Smooth muscle cell (in vitro differentiated cells): ENCODE results near the gene CALN1. TPM values are rescaled to one million over a fixed set of nuclear protein-coding genes. Genes with fewer than 3 reads are reported as not detected.

Experiments used
- DNase-seq: peaks from one replicate; lab custom pipeline; 2025; ENCODE audit not compliant: unreplicated experiment; lab: John Stamatoyannopoulos, UW
- H2AFZ ChIP-seq: fragments of 200-600 bp; sonication (generic); 2 replicates; pipeline ENCODE4 v1.6.0; 2016; ENCODE audit warnings: antibody characterized with exemption, low read depth, mild to moderate bottlenecking
- H3F3A ChIP-seq: fragments of 200-600 bp; sonication (generic); 2 replicates; pipeline ENCODE4 v1.6.0; 2017; ENCODE audit warnings: antibody characterized with exemption, low read depth
- H3K27ac ChIP-seq: fragments of 200-600 bp; sonication (generic); 2 replicates; pipeline ENCODE4 v1.5.1; 2016; ENCODE audit warnings: low read depth, mild to moderate bottlenecking
- H3K27me3 ChIP-seq: fragments of 200-600 bp; sonication (generic); 2 replicates; pipeline ENCODE4 v1.6.1; 2016; ENCODE audit warnings: low read depth, mild to moderate bottlenecking
- H3K36me3 ChIP-seq: fragments of 200-600 bp; sonication (generic); 2 replicates; pipeline ENCODE4 v1.5.1; 2016; ENCODE audit warnings: low read depth
- H3K4me1 ChIP-seq: fragments of 200-600 bp; sonication (generic); 2 replicates; pipeline ENCODE4 v1.5.1; 2016; ENCODE audit warnings: low read depth
- H3K4me2 ChIP-seq: fragments of 200-600 bp; sonication (generic); 2 replicates; pipeline ENCODE4 v1.6.0; 2016; ENCODE audit warnings: mild to moderate bottlenecking
- H3K4me3 ChIP-seq: fragments of 200-600 bp; sonication (generic); 2 replicates; pipeline ENCODE4 v1.5.1; 2016; ENCODE audit warnings: mild to moderate bottlenecking
- H3K79me2 ChIP-seq: fragments of 200-600 bp; sonication (generic); 2 replicates; pipeline ENCODE4 v1.6.0; 2016; ENCODE audit warnings: low read depth, mild to moderate bottlenecking
- H3K9ac ChIP-seq: fragments of 200-600 bp; sonication (generic); 2 replicates; pipeline ENCODE4 v1.6.0; 2016; ENCODE audit warnings: low read depth
- H3K9me3 ChIP-seq: fragments of 200-600 bp; sonication (generic); replicated peaks from 2 replicates; pipeline ENCODE4 v1.5.1; 2016; ENCODE audit warnings: low read depth
- H4K20me1 ChIP-seq: fragments of 200-600 bp; sonication (generic); 2 replicates; pipeline ENCODE4 v1.6.0; 2016; ENCODE audit warnings: low read depth
- WGBS: methylation state at CpG from one replicate; pipeline ENCODE4 v1.1.7; 2016; ENCODE audit warnings: low lambda C conversion rate; 5-methylcytosine and 5-hydroxymethylcytosine counted together
- polyA plus RNA-seq: library from polyadenylated mRNA; unstranded; fragments of >200 nt; fragmentation: Nextera tagmentation; extraction: Ambion mirVana; gene quantifications from 2 replicates; pipeline ENCODE4 v1.2.1, GENCODE V29; 2016
- total RNA-seq: library from RNA; depleted of rRNA; stranded (reverse); fragments of >200 nt; gene quantifications from 2 replicates; pipeline ENCODE4 v1.2.3, GENCODE V29; 2014
- TF ChIP-seq, protein P1 (sequence below): fragments of 200-600 bp; sonication (generic); IDR thresholded peaks from 2 replicates; pipeline ENCODE4 v1.5.1; 2017; ENCODE audit warnings: borderline replicate concordance, mild to moderate bottlenecking, antibody characterized with exemption; ENCODE audit not compliant: insufficient read depth, poor library complexity, severe bottlenecking

CALN1 gene
- total and polyA plus RNA-seq, 2 experiments from 2014 or later: not detected

DNA sequence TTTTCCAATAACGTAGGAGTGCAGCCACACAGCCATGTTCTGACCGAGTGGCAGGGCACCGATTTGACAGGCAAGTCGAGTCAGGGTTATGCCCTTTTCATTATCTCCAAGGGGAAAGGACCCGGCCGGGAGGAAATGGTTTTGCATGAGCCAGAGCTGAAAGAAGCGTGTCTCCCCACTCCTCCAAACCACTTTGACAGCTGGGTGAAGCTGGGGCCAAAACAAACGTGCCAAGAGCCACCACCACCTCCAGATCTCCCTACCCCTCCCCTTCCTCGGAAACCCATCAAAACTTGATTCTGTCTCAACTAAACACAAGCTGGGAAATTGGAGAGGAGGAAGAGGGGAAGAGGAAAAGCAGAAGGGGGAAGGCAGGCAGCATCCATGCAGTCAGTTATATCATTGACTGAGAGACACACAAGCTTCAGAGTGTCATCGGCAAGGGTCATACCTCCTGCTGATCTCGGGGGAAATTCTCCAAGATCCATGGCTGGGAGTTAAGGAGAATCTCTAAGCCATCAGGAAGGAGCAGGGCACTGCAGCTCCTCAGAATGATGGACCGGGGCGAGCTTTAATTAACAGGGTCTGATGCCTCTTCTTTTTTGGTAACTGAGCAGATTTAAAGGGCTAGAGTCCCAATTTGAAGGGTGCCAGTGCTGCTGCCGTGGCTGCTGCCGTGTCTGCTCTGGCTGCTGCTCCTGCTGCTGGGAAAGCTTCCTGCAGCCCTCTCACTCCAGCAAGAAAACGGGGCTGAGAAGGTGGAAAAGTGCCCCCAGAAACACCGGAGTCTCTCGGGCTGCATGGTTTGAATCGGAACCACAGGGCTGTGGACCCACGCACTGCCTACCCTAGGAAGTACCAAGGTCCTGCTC, 34.7 kb upstream of the CALN1 start:
- H3K9me3 ChIP-seq: no peaks in the 10 kb centered on the region
- TF ChIP-seq, protein P1, sequence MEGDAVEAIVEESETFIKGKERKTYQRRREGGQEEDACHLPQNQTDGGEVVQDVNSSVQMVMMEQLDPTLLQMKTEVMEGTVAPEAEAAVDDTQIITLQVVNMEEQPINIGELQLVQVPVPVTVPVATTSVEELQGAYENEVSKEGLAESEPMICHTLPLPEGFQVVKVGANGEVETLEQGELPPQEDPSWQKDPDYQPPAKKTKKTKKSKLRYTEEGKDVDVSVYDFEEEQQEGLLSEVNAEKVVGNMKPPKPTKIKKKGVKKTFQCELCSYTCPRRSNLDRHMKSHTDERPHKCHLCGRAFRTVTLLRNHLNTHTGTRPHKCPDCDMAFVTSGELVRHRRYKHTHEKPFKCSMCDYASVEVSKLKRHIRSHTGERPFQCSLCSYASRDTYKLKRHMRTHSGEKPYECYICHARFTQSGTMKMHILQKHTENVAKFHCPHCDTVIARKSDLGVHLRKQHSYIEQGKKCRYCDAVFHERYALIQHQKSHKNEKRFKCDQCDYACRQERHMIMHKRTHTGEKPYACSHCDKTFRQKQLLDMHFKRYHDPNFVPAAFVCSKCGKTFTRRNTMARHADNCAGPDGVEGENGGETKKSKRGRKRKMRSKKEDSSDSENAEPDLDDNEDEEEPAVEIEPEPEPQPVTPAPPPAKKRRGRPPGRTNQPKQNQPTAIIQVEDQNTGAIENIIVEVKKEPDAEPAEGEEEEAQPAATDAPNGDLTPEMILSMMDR: no peak
- H3K4me3 ChIP-seq: no peak overlapping the region
- H3K4me1 ChIP-seq: no peaks in the 10 kb centered on the region
- DNase-seq: no peak
- no peaks in the 10 kb centered on the region for H3K36me3 ChIP-seq
- H3K27me3 ChIP-seq: peaks cover 31% of the 10 kb centered on the region
- 68% methylated on average over 20 of the region's 20 CpGs for WGBS
- H3K4me2 ChIP-seq: no peak overlapping the region
- H4K20me1 ChIP-seq: no peaks in the 10 kb centered on the region
- H3K27ac ChIP-seq: no peak overlapping the region
- no peaks in the 10 kb centered on the region for H3K79me2 ChIP-seq
- H2AFZ ChIP-seq: no peak overlapping the region
- H3K9ac ChIP-seq: no peak overlapping the region
- no peaks in the 10 kb centered on the region for H3F3A ChIP-seq

DNA sequence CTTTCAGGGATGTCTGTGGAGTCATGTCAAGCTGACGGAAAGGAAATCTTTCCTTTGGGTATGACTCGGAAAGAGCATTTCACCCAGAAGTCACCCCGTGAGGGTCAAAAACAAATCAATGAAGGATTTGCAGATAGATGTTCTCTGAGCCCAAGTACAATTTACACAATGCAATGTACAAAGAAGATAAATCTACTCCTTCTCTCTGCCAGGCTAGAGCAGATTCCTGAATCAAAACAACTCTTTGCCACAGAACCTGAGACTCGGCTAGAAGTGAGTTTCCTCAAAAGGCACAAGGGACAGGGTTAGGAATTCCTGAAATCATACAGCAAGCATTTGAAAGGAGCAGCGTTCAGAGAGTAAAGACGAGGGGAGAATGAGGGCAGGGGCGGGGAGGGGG, 34.0 kb upstream of the CALN1 start:
- Histone ChIP-seq H4K20me1 (no peaks in the 10 kb centered on the region), H3K36me3 (no peaks in the 10 kb centered on the region), H3K4me3 (no peak overlapping the region), H3K4me1 (no peaks in the 10 kb centered on the region), H3K9ac (no peak overlapping the region), H2AFZ (no peak overlapping the region), H3K79me2 (no peaks in the 10 kb centered on the region), H3K9me3 (no peaks in the 10 kb centered on the region), H3K4me2 (no peak overlapping the region), H3K27ac (no peak overlapping the region), H3F3A (no peaks in the 10 kb centered on the region), H3K27me3 (peaks cover 31% of the 10 kb centered on the region)
- TF ChIP-seq, protein P1: no peak
- WGBS: 74% methylated on average over 7 of the region's 7 CpGs
- no peak for DNase-seq

DNA sequence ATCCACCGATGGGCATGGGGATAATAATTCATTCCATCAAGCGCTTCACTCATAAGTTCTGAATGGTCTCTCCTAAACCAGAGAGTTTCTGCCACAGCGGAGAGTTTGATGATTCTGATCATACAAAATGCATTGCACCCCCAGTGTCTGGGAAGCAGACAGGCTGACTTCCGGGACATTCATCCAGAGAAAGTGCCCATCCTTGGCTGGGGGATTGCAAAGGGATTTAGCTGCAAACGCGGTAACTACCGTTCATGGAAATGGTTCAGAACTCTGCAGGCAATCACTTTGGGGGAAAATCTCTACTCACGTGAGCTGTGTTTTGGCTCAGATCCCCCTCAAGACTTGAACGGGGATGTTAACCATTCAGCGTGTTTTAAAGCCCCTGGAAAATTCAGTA, 33.4 kb upstream of the CALN1 start:
- Histone ChIP-seq H3F3A (no peaks in the 10 kb centered on the region), H3K4me1 (no peaks in the 10 kb centered on the region), H2AFZ (no peak overlapping the region), H3K27ac (no peak overlapping the region), H3K27me3 (peaks cover 31% of the 10 kb centered on the region), H3K4me2 (no peak overlapping the region), H3K36me3 (no peaks in the 10 kb centered on the region), H3K9ac (no peak overlapping the region), H3K9me3 (no peaks in the 10 kb centered on the region), H4K20me1 (no peaks in the 10 kb centered on the region), H3K79me2 (no peaks in the 10 kb centered on the region), H3K4me3 (no peak overlapping the region)
- no peak for DNase-seq
- TF ChIP-seq, protein P1: no peak
- WGBS: 85% methylated on average over 10 of the region's 10 CpGs

DNA sequence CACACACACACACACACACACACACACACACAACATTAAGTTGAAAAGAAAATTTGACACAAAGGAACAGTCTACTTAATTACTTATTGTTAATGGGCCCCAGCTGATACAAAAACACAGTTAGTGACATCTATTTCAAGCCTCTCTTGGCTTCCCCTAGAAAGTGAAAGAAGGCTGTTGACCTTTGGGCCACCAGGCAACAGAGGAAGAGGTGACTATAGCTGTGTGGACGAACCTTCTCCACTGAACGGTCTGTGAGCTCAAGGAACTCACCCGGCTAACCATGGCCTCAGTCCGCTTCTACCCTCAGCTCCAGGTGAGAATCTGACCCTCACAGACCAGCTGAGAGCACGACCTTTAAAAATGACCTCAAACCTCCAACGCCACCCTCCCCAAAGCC, 32.9 kb upstream of the CALN1 start:
- TF ChIP-seq, protein P1: no peak
- no peaks in the 10 kb centered on the region for H3K79me2 ChIP-seq
- H3K36me3 ChIP-seq: no peaks in the 10 kb centered on the region
- no peak overlapping the region for H3K27ac ChIP-seq
- H3K4me3 ChIP-seq: no peak overlapping the region
- H3F3A ChIP-seq: no peaks in the 10 kb centered on the region
- no peaks in the 10 kb centered on the region for H3K9me3 ChIP-seq
- 95% methylated on average over 6 of the region's 6 CpGs for WGBS
- no peak overlapping the region for H3K9ac ChIP-seq
- peaks cover 31% of the 10 kb centered on the region for H3K27me3 ChIP-seq
- no peaks in the 10 kb centered on the region for H4K20me1 ChIP-seq
- H2AFZ ChIP-seq: no peak overlapping the region
- no peak overlapping the region for H3K4me2 ChIP-seq
- no peaks in the 10 kb centered on the region for H3K4me1 ChIP-seq
- no peak for DNase-seq
